HEK293 (cell line): Measurements from ENCODE around the gene DNAH1.

Experiments used
- CTCF ChIA-PET: fragments of 350-600 bp; formaldehyde crosslinking; extraction: SDS; loops from one replicate; lab custom pipeline; 2021; ENCODE audit warnings: antibody characterized with exemption; lab: Yijun Ruan, JAX
- POLR2A ChIA-PET: fragments of 300-600 bp; formaldehyde crosslinking; extraction: SDS; loops from one replicate; lab custom pipeline; 2020; ENCODE audit warnings: antibody characterized with exemption, inconsistent platforms; lab: Yijun Ruan, JAX
- H3K27ac ChIP-seq: fragments of 200-500 bp; sonication (Bioruptor generic); 2 replicates; pipeline ENCODE4 v1.5.1; 2014; ENCODE audit warnings: low read depth, low read length, control low read depth, inconsistent platforms; ENCODE audit errors: extremely low read depth
- H3K36me3 ChIP-seq, 2 experiments: fragments of 200-500 bp in 1 of 2; sonication (Bioruptor generic) in 1 of 2; 1 replicate in 1 of 2; 2 replicates in 1 of 2; pipeline ENCODE4 v1.5.1; 2014 to 2017; ENCODE audit warnings: inconsistent platforms in 2 of 2, low read length in 2 of 2; ENCODE audit not compliant: control insufficient read depth in 2 of 2, insufficient read depth in 1 of 2
- H3K4me1 ChIP-seq: fragments of 200-500 bp; sonication (Bioruptor generic); 2 replicates; pipeline ENCODE4 v1.5.1; 2014; ENCODE audit warnings: mild to moderate bottlenecking, low read length, inconsistent platforms; ENCODE audit not compliant: control insufficient read depth, insufficient read depth
- H3K4me3 ChIP-seq: 2 replicates; pipeline ENCODE4 v1.5.1; 2011; ENCODE audit warnings: low read depth, mild to moderate bottlenecking, control low read depth, low read length, moderate library complexity
- H3K9me3 ChIP-seq: fragments of 200-500 bp; sonication (Bioruptor generic); 2 replicates; pipeline ENCODE4 v1.5.1; 2014; ENCODE audit warnings: low read depth, low read length, inconsistent platforms; ENCODE audit not compliant: control insufficient read depth, insufficient read depth
- AEBP2 ChIP-seq: fragments of 450-650 bp; formaldehyde crosslinking; IDR thresholded peaks from 2 replicates; pipeline ENCODE4 v1.5.1; 2016; ENCODE audit warnings: missing biosample characterization, missing genetic modification characterization, borderline replicate concordance
- GLIS1 ChIP-seq: fragments of 450-650 bp; formaldehyde crosslinking; IDR thresholded peaks from 2 replicates; pipeline ENCODE4 v1.5.1; 2016; ENCODE audit warnings: missing biosample characterization, missing genetic modification characterization
- GLIS2 ChIP-seq: fragments of 450-650 bp; formaldehyde crosslinking; IDR thresholded peaks from 2 replicates; pipeline ENCODE4 v1.5.1; 2016; ENCODE audit warnings: missing biosample characterization, missing genetic modification characterization
- IKZF3 ChIP-seq: fragments of 450-650 bp; IDR thresholded peaks from 2 replicates; pipeline ENCODE4 v1.5.0; 2018; ENCODE audit warnings: missing biosample characterization, mild to moderate bottlenecking, missing genetic modification characterization, moderate library complexity
- OSR2 ChIP-seq: fragments of 450-650 bp; formaldehyde crosslinking; IDR thresholded peaks from 2 replicates; pipeline ENCODE4 v1.5.1; 2016; ENCODE audit warnings: missing biosample characterization, missing genetic modification characterization
- WT1 ChIP-seq: fragments of 450-650 bp; formaldehyde crosslinking; IDR thresholded peaks from 2 replicates; pipeline ENCODE4 v1.5.1; 2016; ENCODE audit warnings: missing biosample characterization, missing genetic modification characterization
- ZBTB26 ChIP-seq: fragments of 450-650 bp; formaldehyde crosslinking; optimal IDR thresholded peaks from 2 replicates; pipeline ENCODE3; 2016; ENCODE audit warnings: missing biosample characterization, mild to moderate bottlenecking, missing genetic modification characterization
- ZBTB44 ChIP-seq: fragments of 450-650 bp; IDR thresholded peaks from 2 replicates; pipeline ENCODE4 v1.5.1; 2018; ENCODE audit warnings: missing biosample characterization, mild to moderate bottlenecking, missing genetic modification characterization
- ZNF132 ChIP-seq: fragments of 450-650 bp; formaldehyde crosslinking; IDR thresholded peaks from 2 replicates; pipeline ENCODE4 v1.5.1; 2017; ENCODE audit warnings: missing biosample characterization, missing genetic modification characterization, borderline replicate concordance
- ZNF221 ChIP-seq: fragments of 450-650 bp; formaldehyde crosslinking; IDR thresholded peaks from 2 replicates; pipeline ENCODE4 v1.5.1; 2017; ENCODE audit warnings: missing biosample characterization, missing genetic modification characterization, borderline replicate concordance
- ZNF404 ChIP-seq: fragments of 450-650 bp; formaldehyde crosslinking; IDR thresholded peaks from 2 replicates; pipeline ENCODE4 v1.5.1; 2017; ENCODE audit warnings: missing biosample characterization, missing genetic modification characterization
- ZNF585B ChIP-seq: fragments of 450-650 bp; formaldehyde crosslinking; IDR thresholded peaks from 2 replicates; pipeline ENCODE4 v1.5.1; 2016; ENCODE audit warnings: missing biosample characterization, missing genetic modification characterization
- ZNF596 ChIP-seq: fragments of 450-650 bp; IDR thresholded peaks from 2 replicates; pipeline ENCODE4 v1.5.0; 2018; ENCODE audit warnings: missing biosample characterization, mild to moderate bottlenecking, missing genetic modification characterization, moderate library complexity
- ZNF692 ChIP-seq: fragments of 450-650 bp; formaldehyde crosslinking; IDR thresholded peaks from 2 replicates; pipeline ENCODE4 v1.5.1; 2016; ENCODE audit warnings: missing biosample characterization, missing genetic modification characterization
- ZNF791 ChIP-seq: fragments of 450-650 bp; formaldehyde crosslinking; IDR thresholded peaks from 2 replicates; pipeline ENCODE4 v1.5.1; 2016; ENCODE audit warnings: missing biosample characterization, missing genetic modification characterization
- ZSCAN23 ChIP-seq: fragments of 450-650 bp; formaldehyde crosslinking; IDR thresholded peaks from 2 replicates; pipeline ENCODE4 v1.5.1; 2016; ENCODE audit warnings: missing biosample characterization, missing genetic modification characterization
- TF ChIP-seq, protein P1 (sequence below): fragments of 450-650 bp; formaldehyde crosslinking; IDR thresholded peaks from 2 replicates; pipeline ENCODE4 v1.5.1; 2017; ENCODE audit warnings: missing biosample characterization, mild to moderate bottlenecking, missing genetic modification characterization, moderate library complexity
- TF ChIP-seq, protein P2 (sequence below): fragments of 450-650 bp; formaldehyde crosslinking; conservative IDR thresholded peaks from 2 replicates; pipeline ENCODE4 v1.5.1; 2016; ENCODE audit warnings: low read depth, missing biosample characterization, missing genetic modification characterization

DNAH1 gene

DNA sequence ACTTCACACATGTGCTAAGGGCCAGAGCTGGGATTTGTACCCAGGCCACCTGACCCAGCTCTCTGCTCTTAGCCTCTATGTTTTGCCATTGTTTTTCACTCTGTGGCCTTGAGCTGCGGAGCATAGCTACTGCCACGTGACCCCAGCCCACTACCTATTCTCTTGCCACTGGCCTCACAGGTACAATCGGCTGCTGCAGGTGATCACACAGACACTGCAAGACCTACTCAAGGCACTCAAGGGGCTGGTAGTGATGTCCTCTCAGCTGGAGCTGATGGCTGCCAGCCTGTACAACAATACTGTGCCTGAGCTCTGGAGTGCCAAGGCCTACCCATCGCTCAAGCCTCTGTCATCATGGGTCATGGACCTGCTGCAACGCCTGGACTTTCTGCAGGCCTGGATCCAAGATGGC lies 82.6 kb downstream of the DNAH1 start:
- ChIA-PET CTCF (interaction anchor here (0.5 to 0.7 kb wide), 2 partner anchors 24 to 396 kb away, joined by 3 read pairs; no protein-coding TSS in a partner anchor), POLR2A (interaction anchor here (1.1 kb wide), 1 partner anchor 34 kb away, joined by 3 read pairs; no protein-coding TSS in a partner anchor)
- no peak overlapping the region for H3K27ac ChIP-seq
- H3K4me3 ChIP-seq = no peak overlapping the region
- H3K4me1 ChIP-seq = no peaks in the 10 kb centered on the region
- H3K36me3 ChIP-seq = peaks cover 0 to 51% of the 10 kb centered on the region in 2 experiments; a peak in 1 of 3 replicates
- H3K9me3 ChIP-seq = no peaks in the 10 kb centered on the region
- TF ChIP-seq GLIS2 (no peak), ZNF585B (tag by site-specific recombination) (no peak), IKZF3 (tag by site-specific recombination) (no peak), ZNF132 (tag by site-specific recombination) (no peak), ZNF791 (tag by site-specific recombination) (no peak), ZBTB26 (tag by site-specific recombination) (no peak), ZNF221 (no peak), ZBTB44 (tag by site-specific recombination) (no peak), GLIS1 (tag by site-specific recombination) (no peak), WT1 (tag by site-specific recombination) (no peak), ZNF692 (tag by site-specific recombination) (no peak), OSR2 (tag by site-specific recombination) (no peak), ZSCAN23 (no peak), ZNF404 (tag by site-specific recombination) (no peak), AEBP2 (tag by site-specific recombination) (no peak), ZNF596 (tag by site-specific recombination) (no peak)
- TF ChIP-seq, protein P1, sequence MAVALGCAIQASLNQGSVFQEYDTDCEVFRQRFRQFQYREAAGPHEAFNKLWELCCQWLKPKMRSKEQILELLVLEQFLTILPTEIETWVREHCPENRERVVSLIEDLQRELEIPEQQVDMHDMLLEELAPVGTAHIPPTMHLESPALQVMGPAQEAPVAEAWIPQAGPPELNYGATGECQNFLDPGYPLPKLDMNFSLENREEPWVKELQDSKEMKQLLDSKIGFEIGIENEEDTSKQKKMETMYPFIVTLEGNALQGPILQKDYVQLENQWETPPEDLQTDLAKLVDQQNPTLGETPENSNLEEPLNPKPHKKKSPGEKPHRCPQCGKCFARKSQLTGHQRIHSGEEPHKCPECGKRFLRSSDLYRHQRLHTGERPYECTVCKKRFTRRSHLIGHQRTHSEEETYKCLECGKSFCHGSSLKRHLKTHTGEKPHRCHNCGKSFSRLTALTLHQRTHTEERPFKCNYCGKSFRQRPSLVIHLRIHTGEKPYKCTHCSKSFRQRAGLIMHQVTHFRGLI = no peak
- TF ChIP-seq, protein P2, sequence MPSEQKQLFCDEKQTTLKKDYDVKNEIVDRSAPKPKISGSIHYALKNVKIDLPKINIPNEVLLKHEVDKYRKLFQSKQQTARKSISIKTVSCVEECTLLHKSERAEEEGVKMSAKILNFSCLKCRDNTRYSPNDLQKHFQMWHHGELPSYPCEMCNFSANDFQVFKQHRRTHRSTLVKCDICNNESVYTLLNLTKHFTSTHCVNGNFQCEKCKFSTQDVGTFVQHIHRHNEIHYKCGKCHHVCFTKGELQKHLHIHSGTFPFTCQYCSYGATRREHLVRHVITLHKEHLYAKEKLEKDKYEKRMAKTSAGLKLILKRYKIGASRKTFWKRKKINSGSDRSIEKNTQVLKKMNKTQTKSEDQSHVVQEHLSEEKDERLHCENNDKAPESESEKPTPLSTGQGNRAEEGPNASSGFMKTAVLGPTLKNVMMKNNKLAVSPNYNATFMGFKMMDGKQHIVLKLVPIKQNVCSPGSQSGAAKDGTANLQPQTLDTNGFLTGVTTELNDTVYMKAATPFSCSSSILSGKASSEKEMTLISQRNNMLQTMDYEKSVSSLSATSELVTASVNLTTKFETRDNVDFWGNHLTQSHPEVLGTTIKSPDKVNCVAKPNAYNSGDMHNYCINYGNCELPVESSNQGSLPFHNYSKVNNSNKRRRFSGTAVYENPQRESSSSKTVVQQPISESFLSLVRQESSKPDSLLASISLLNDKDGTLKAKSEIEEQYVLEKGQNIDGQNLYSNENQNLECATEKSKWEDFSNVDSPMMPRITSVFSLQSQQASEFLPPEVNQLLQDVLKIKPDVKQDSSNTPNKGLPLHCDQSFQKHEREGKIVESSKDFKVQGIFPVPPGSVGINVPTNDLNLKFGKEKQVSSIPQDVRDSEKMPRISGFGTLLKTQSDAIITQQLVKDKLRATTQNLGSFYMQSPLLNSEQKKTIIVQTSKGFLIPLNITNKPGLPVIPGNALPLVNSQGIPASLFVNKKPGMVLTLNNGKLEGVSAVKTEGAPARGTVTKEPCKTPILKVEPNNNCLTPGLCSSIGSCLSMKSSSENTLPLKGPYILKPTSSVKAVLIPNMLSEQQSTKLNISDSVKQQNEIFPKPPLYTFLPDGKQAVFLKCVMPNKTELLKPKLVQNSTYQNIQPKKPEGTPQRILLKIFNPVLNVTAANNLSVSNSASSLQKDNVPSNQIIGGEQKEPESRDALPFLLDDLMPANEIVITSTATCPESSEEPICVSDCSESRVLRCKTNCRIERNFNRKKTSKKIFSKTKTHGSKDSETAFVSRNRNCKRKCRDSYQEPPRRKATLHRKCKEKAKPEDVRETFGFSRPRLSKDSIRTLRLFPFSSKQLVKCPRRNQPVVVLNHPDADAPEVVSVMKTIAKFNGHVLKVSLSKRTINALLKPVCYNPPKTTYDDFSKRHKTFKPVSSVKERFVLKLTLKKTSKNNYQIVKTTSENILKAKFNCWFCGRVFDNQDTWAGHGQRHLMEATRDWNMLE (tag by site-specific recombination) = no peak
- TF ChIP-seq, all 188 proteins: peak for 0
